Colonic mucosa (tissue), 4 donors: Measurements from ENCODE around the gene SLC25A45. TPM values are rescaled to one million over a fixed set of nuclear protein-coding genes. Genes with fewer than 3 reads are reported as not detected.

ENCODE experiments used
- DNase-seq: peaks from one replicate; pipeline ENCODE4 v3.0.0-alpha.2; 2020
- H3K27ac ChIP-seq: fragments of 200-600 bp; one replicate; pipeline ENCODE4 v1.8.0; 2021
- H3K27me3 ChIP-seq: fragments of 200-600 bp; one replicate; pipeline ENCODE4 v1.8.0; 2021
- H3K36me3 ChIP-seq: fragments of 200-600 bp; one replicate; pipeline ENCODE4 v1.8.0; 2021
- H3K4me1 ChIP-seq: fragments of 200-600 bp; one replicate; pipeline ENCODE4 v1.8.0; 2021; ENCODE audit warnings: mild to moderate bottlenecking
- H3K4me3 ChIP-seq: fragments of 200-600 bp; one replicate; pipeline ENCODE4 v1.8.0; 2021
- H3K9ac ChIP-seq, 2 donors: one replicate each; pipeline ENCODE4 v1.7.0; 2013; ENCODE audit warnings: control low read depth in 2 of 2, low read depth in 2 of 2, low read length in 2 of 2
- H3K9me3 ChIP-seq: fragments of 200-600 bp; one replicate; pipeline ENCODE4 v1.8.0; 2021
- intact Hi-C: fragments of 100-400 bp; cut with DNase I; formaldehyde crosslinking; loops from one replicate; pipeline ENCODE4 v1.14.1; 2022
- total RNA-seq, 2 donors: library from RNA; stranded (reverse); fragmentation: NEBNext Ultra II Directional in 1 of 2; extraction: Animal tissue kit (Norgen Biotek cat#: 25700) in 1 of 2; gene quantifications; one replicate each; pipeline ENCODE4 v1.2.1, GENCODE V29; 2021
- TF ChIP-seq, protein P1 (sequence below): fragments of 200-600 bp; IDR thresholded peaks from one replicate; pipeline ENCODE4 v1.8.0; 2022; ENCODE audit warnings: antibody characterized with exemption, mild to moderate bottlenecking
- donor health status: healthy.
- donor health status: DM: no; HTN: no; CAD: no.
- donor health status: DM: no; HTN: no; CAD: no.

The SLC25A45 gene
- total RNA-seq, 2 donors from 2014 or later: 4.4 to 6.9 TPM

DNA sequence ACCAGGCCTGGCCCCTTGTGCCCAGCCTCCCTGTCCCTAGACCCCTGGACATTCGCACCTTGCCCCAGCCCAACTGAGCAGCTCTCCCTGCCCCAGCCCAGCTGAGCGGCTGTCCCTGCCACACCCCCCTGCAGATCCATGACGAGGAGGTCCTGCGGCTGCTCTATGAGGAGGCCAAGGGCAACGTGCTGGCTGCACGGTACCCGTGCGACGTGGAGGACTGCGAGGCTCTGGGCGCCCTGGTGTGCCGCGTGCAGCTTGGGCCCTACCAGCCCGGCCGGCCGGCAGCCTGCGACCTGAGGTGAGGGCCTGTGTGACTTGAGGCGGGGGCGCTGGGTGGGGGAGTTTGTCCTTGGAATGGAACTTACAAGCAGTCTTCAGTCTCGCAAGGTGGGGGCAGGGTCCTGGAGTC is 11.7 kb upstream of the SLC25A45 start:
- DNase-seq: no peak
- Histone ChIP-seq H3K36me3 (peaks cover 6% of the 10 kb centered on the region), H3K9ac (no peak overlapping the region), H3K27me3 (no peaks in the 10 kb centered on the region), H3K27ac (no peak overlapping the region), H3K4me3 (no peak overlapping the region), H3K9me3 (no peaks in the 10 kb centered on the region), H3K4me1 (peaks cover 5% of the 10 kb centered on the region)
- intact Hi-C loops: no loop called here
- TF ChIP-seq, protein P1, sequence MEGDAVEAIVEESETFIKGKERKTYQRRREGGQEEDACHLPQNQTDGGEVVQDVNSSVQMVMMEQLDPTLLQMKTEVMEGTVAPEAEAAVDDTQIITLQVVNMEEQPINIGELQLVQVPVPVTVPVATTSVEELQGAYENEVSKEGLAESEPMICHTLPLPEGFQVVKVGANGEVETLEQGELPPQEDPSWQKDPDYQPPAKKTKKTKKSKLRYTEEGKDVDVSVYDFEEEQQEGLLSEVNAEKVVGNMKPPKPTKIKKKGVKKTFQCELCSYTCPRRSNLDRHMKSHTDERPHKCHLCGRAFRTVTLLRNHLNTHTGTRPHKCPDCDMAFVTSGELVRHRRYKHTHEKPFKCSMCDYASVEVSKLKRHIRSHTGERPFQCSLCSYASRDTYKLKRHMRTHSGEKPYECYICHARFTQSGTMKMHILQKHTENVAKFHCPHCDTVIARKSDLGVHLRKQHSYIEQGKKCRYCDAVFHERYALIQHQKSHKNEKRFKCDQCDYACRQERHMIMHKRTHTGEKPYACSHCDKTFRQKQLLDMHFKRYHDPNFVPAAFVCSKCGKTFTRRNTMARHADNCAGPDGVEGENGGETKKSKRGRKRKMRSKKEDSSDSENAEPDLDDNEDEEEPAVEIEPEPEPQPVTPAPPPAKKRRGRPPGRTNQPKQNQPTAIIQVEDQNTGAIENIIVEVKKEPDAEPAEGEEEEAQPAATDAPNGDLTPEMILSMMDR: no peak

- H3K9ac ChIP-seq: no peak overlapping the region
- H3K9me3 ChIP-seq: no peaks in the 10 kb centered on the region
- H3K27me3 ChIP-seq: no peaks in the 10 kb centered on the region
- H3K4me1 ChIP-seq: peaks cover 9% of the 10 kb centered on the region
- H3K36me3 ChIP-seq: peaks cover 6% of the 10 kb centered on the region
- no peak overlapping the region for H3K27ac ChIP-seq
- DNase-seq: no peak
- intact Hi-C loops: no loop called here
- TF ChIP-seq, protein P1: no peak
- H3K4me3 ChIP-seq: no peak overlapping the region
Observed at GRCh38 chr11:65393513-65394079, 11.2 kb upstream of the SLC25A45 start.

- Histone ChIP-seq H3K36me3 (peaks cover 6% of the 10 kb centered on the region), H3K27me3 (no peaks in the 10 kb centered on the region), H3K9ac (no peak overlapping the region), H3K4me3 (no peak overlapping the region), H3K27ac (no peak overlapping the region), H3K9me3 (no peaks in the 10 kb centered on the region), H3K4me1 (peaks cover 12% of the 10 kb centered on the region)
- DNase-seq: no peak
- TF ChIP-seq, protein P1: no peak
- intact Hi-C loops: no loop called here
Observed at GRCh38 chr11:65392899-65393298, 10.5 kb upstream of the SLC25A45 start.

GRCh38 chr11:65392186-65392829 is 9.9 kb upstream of the SLC25A45 start:
- TF ChIP-seq, protein P1: no peak
- Histone ChIP-seq H3K4me3 (no peak overlapping the region), H3K4me1 (peaks cover 12% of the 10 kb centered on the region), H3K27ac (no peak overlapping the region), H3K9ac (no peak overlapping the region), H3K27me3 (no peaks in the 10 kb centered on the region), H3K36me3 (peaks cover 6% of the 10 kb centered on the region), H3K9me3 (no peaks in the 10 kb centered on the region)
- DNase-seq: no peak
- intact Hi-C loops: no loop called here

DNA sequence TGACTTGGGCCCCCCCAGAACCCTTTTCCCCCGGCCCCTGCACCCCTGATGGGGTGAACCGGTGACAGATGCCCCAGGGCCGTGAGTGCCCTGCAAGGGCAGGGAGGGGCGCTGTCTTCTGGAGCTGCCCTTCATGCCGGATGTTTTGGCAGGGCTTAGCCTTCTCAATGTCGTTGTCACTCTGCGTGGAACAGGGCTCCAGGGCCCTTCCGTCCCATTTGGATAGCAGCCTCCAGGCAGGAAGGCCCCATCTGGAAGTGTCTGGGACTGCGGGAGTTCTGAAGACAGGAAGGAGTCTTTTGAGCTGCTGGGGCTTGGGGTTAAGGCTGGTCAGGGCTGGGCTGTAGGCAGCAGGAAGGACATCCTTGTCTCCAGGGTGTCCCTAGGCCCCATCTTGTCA is 8.6 kb upstream of the SLC25A45 start:
- H3K4me1 ChIP-seq: peaks cover 15% of the 10 kb centered on the region
- peaks cover 6% of the 10 kb centered on the region for H3K36me3 ChIP-seq
- H3K27ac ChIP-seq: peak overlapping the region; percentile 22
- no peak for DNase-seq
- H3K9ac ChIP-seq: peak overlapping the region; percentile 6 to 35
- no peaks in the 10 kb centered on the region for H3K9me3 ChIP-seq
- intact Hi-C loops: no loop called here
- TF ChIP-seq, protein P1: no peak
- H3K27me3 ChIP-seq: no peaks in the 10 kb centered on the region
- H3K4me3 ChIP-seq: no peak overlapping the region
